AG04449 (cell line): ENCODE data around the gene GPR179.

ENCODE experiments used
- CTCF ChIA-PET: fragments of 350-600 bp; formaldehyde crosslinking; extraction: SDS; loops from one replicate; lab custom pipeline; 2021; ENCODE audit warnings: antibody characterized with exemption; lab: Yijun Ruan, JAX
- POLR2A ChIA-PET: fragments of 400-600, 350-600 bp; formaldehyde crosslinking; extraction: SDS; loops from one replicate; lab custom pipeline; 2020; ENCODE audit warnings: antibody characterized with exemption, inconsistent platforms; lab: Yijun Ruan, JAX
- DNase-seq: peaks from one replicate; pipeline ENCODE4 v3.0.0-alpha.2; 2010; ENCODE audit warnings: low read depth, low spot score
- H3K4me3 ChIP-seq: 2 replicates; pipeline ENCODE4 v1.5.1; 2011; ENCODE audit warnings: low read depth, mild to moderate bottlenecking, control low read depth, low read length
- CTCF ChIP-seq: IDR thresholded peaks from one replicate; pipeline ENCODE4 v1.5.1; 2011; ENCODE audit warnings: mild to moderate bottlenecking, moderate library complexity, low read length, control low read depth, inconsistent platforms; ENCODE audit not compliant: insufficient read depth; ENCODE audit errors: missing control alignments

Gene GPR179

GRCh38 chr17:38333635-38334295 is 10.0 kb downstream of the GPR179 start:
- H3K4me3 ChIP-seq = no peak overlapping the region
- TF ChIP-seq CTCF = peak; percentile 75
- no peak for DNase-seq
- ChIA-PET POLR2A (no interaction called here), CTCF (interaction anchor here (0.8 to 9.5 kb wide), 8 partner anchors 8 to 88 kb away, joined by 3 to 140 read pairs (median 12); partner anchors contain the start of gene GPR179)

GRCh38 chr17:38332735-38333134 is 11.0 kb downstream of the GPR179 start:
- no peak overlapping the region for H3K4me3 ChIP-seq
- no peak for TF ChIP-seq CTCF
- ChIA-PET CTCF (interaction anchor here (0.8 to 9.5 kb wide), 8 partner anchors 9 to 89 kb away, joined by 3 to 140 read pairs (median 8); partner anchors contain the start of gene GPR179), POLR2A (no interaction called here)
- DNase-seq = no peak

GRCh38 chr17:38330941-38331411 is 12.8 kb downstream of the GPR179 start:
- DNase-seq = no peak
- CTCF ChIA-PET = interaction anchor here (0.8 to 9.5 kb wide), 6 partner anchors 10 to 83 kb away, joined by 3 to 140 read pairs (median 7); partner anchors contain the start of gene MRPL45
- TF ChIP-seq CTCF = no peak
- H3K4me3 ChIP-seq = no peak overlapping the region
- POLR2A ChIA-PET = no interaction called here

- ChIA-PET POLR2A (no interaction called here), CTCF (interaction anchor here (2.5 to 9.5 kb wide), 4 partner anchors 9 to 84 kb away, joined by 8 to 140 read pairs (median 45); no protein-coding TSS in a partner anchor)
- DNase-seq = no peak
- no peak overlapping the region for H3K4me3 ChIP-seq
- TF ChIP-seq CTCF = no peak
Observed at GRCh38 chr17:38329808-38330730, 13.7 kb downstream of the GPR179 start.

GRCh38 chr17:38329284-38329683 is 14.5 kb downstream of the GPR179 start:
- no peak overlapping the region for H3K4me3 ChIP-seq
- no peak for TF ChIP-seq CTCF
- ChIA-PET POLR2A (no interaction called here), CTCF (interaction anchor here (2.5 to 9.5 kb wide), 4 partner anchors 8 to 85 kb away, joined by 8 to 140 read pairs (median 45); no protein-coding TSS in a partner anchor)
- DNase-seq = no peak
